ENCODE measurements around the gene KCNC3. TPM values are rescaled to one million over a fixed set of nuclear protein-coding genes. Genes with fewer than 3 reads are reported as not detected.

KCNC3 gene
- total and polyA plus RNA-seq, 2 of the 13 experiments (the other 11 are each of a cell fraction or from before 2014, with no cell fraction given) = 0.29 to 1.7 TPM

DNA sequence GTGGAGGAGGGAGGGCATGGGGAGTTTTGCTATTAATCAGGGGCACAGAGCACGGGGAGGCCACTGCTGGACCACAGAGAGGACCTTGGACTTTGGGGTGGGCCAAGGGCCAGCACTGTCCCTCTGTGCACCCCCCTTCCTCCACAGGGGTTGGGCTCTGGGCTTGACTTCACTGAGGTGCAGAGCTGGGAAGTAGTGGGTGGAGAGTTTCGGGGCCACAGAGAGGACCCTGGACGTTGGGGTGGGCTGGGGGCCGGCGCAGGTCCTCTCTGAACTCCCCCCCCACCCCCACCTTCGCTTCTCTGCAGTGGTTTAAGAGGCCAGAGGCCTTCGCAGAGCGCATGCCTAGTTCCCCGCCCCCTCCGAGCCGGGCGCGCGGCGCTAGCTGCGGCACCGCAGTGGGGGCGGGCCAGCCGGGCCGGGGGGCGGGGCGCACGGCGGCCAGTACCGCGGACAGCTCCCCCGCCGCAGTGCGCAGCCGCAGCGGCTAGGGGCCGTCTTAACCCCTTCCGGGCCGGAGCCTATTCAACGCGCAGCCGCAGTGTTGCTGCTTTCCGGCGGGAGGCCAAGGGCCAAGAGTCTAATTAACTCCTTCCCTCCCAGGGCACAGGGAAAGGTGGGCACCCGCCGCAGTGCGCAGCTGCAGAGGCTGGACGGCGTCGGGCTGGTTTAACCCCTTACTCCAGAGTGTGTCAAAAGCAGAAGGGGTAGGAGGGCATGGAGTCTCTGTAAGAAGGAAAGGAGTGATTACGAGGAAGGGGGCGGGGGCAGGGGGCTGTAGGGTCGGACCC is 3.7 kb downstream of the KCNC3 start (continued):
- TF ChIP-seq, protein P1, sequence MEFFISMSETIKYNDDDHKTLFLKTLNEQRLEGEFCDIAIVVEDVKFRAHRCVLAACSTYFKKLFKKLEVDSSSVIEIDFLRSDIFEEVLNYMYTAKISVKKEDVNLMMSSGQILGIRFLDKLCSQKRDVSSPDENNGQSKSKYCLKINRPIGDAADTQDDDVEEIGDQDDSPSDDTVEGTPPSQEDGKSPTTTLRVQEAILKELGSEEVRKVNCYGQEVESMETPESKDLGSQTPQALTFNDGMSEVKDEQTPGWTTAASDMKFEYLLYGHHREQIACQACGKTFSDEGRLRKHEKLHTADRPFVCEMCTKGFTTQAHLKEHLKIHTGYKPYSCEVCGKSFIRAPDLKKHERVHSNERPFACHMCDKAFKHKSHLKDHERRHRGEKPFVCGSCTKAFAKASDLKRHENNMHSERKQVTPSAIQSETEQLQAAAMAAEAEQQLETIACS (CRISPR knock-in tag; IDR thresholded peaks at IDR 0.05) = no peak; the same call in 1 of the 2 replicates
- TF ChIP-seq MBNL3 (CRISPR knock-in tag; conservative IDR thresholded peaks at IDR 0.05) (no peak), SNAPC2 (CRISPR knock-in tag; IDR thresholded peaks at IDR 0.05) (0 out of 2 replicates have a peak, but pooled peaks have one; percentile 58), ZNF788 (CRISPR knock-in tag; IDR thresholded peaks at IDR 0.05; ENCODE audit: borderline replicate concordance) (peak; percentile 58; the same call in 1 of the 2 replicates), MLLT10 (CRISPR knock-in tag; IDR thresholded peaks at IDR 0.05) (no peak), CBFB (CRISPR knock-in tag; IDR thresholded peaks at IDR 0.05) (no peak), CENPT (CRISPR knock-in tag; IDR thresholded peaks at IDR 0.05; ENCODE audit: low read depth) (0 out of 2 replicates have a peak, but pooled peaks have one; percentile 31), ATF7-NPFF (CRISPR knock-in tag; IDR thresholded peaks at IDR 0.05; ENCODE audit: low read depth) (peak; percentile 94; the same call in 1 of the 2 replicates), CHCHD3 (CRISPR knock-in tag; IDR thresholded peaks at IDR 0.05) (no peak), EHMT2 (IDR thresholded peaks at IDR 0.05; ENCODE audit: borderline replicate concordance, low read depth, low read length) (peak; percentile 27; the same call in 1 of the 2 replicates), SAP130 (CRISPR knock-in tag; IDR thresholded peaks at IDR 0.05; ENCODE audit: low read depth) (peak; percentile 83), GTF3A (CRISPR knock-in tag; conservative IDR thresholded peaks at IDR 0.05) (no peak), MAFF (IDR thresholded peaks at IDR 0.05; ENCODE audit: low read depth, low read length) (no peak), ZNF326 (CRISPR knock-in tag; IDR thresholded peaks at IDR 0.05; ENCODE audit: borderline replicate concordance) (0 out of 2 replicates have a peak, but pooled peaks have one; percentile 33), DMAP1 (CRISPR knock-in tag; IDR thresholded peaks at IDR 0.05) (no peak), CREM (IDR thresholded peaks at IDR 0.05) (no peak), CREM (CRISPR knock-in tag; IDR thresholded peaks at IDR 0.05) (no peak)
- TF ChIP-seq, protein P2, sequence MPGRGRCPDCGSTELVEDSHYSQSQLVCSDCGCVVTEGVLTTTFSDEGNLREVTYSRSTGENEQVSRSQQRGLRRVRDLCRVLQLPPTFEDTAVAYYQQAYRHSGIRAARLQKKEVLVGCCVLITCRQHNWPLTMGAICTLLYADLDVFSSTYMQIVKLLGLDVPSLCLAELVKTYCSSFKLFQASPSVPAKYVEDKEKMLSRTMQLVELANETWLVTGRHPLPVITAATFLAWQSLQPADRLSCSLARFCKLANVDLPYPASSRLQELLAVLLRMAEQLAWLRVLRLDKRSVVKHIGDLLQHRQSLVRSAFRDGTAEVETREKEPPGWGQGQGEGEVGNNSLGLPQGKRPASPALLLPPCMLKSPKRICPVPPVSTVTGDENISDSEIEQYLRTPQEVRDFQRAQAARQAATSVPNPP (CRISPR knock-in tag; IDR thresholded peaks at IDR 0.05) = peak; percentile 69; the same call in 1 of the 2 replicates
- TF ChIP-seq, protein P3, sequence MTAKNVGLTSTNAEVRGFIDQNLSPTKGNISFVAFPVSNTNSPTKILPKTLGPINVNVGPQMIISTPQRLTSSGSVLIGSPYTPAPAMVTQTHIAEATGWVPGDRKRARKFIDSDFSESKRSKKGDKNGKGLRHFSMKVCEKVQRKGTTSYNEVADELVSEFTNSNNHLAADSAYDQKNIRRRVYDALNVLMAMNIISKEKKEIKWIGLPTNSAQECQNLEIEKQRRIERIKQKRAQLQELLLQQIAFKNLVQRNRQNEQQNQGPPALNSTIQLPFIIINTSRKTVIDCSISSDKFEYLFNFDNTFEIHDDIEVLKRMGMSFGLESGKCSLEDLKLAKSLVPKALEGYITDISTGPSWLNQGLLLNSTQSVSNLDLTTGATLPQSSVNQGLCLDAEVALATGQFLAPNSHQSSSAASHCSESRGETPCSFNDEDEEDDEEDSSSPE (CRISPR knock-in tag; IDR thresholded peaks at IDR 0.05) = peak; percentile 62
- TF ChIP-seq, protein P4, sequence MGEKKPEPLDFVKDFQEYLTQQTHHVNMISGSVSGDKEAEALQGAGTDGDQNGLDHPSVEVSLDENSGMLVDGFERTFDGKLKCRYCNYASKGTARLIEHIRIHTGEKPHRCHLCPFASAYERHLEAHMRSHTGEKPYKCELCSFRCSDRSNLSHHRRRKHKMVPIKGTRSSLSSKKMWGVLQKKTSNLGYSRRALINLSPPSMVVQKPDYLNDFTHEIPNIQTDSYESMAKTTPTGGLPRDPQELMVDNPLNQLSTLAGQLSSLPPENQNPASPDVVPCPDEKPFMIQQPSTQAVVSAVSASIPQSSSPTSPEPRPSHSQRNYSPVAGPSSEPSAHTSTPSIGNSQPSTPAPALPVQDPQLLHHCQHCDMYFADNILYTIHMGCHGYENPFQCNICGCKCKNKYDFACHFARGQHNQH (CRISPR knock-in tag; IDR thresholded peaks at IDR 0.05) = peak; percentile 51; the same call in 1 of the 2 replicates
- TF ChIP-seq, protein P5, sequence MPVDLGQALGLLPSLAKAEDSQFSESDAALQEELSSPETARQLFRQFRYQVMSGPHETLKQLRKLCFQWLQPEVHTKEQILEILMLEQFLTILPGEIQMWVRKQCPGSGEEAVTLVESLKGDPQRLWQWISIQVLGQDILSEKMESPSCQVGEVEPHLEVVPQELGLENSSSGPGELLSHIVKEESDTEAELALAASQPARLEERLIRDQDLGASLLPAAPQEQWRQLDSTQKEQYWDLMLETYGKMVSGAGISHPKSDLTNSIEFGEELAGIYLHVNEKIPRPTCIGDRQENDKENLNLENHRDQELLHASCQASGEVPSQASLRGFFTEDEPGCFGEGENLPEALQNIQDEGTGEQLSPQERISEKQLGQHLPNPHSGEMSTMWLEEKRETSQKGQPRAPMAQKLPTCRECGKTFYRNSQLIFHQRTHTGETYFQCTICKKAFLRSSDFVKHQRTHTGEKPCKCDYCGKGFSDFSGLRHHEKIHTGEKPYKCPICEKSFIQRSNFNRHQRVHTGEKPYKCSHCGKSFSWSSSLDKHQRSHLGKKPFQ (CRISPR knock-in tag; IDR thresholded peaks at IDR 0.05; ENCODE audit: insufficient replicate concordance) = peak; percentile 11

Measured in HepG2 (cell line).